Measurements from ENCODE around the gene CKMT1A.
"Not testable (repeated sequence)": the region's sequence is repeated elsewhere in the genome, so short reads cannot be mapped to it uniquely, and the experiment has no call there.

DNA sequence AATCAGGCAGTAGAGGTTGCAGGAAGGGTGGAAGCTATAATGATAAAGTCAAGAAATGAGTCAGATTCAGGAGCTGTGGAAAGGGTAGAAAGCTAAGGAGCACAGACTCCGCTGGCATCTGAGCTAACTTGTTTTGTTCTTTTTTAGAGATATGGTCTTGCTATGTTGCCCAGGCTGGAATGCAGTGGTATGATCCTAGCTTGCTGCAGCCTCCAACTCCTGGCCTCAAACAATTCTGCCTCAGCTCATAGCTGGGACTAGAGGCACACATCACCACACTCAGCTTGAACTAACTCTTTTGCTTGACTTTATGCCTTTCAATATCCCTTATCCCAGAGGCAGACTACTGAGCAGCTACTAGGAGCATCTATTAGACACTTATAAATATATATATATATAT is 32.6 kb downstream of the CKMT1A start:
- TF ChIP-seq, protein P1, sequence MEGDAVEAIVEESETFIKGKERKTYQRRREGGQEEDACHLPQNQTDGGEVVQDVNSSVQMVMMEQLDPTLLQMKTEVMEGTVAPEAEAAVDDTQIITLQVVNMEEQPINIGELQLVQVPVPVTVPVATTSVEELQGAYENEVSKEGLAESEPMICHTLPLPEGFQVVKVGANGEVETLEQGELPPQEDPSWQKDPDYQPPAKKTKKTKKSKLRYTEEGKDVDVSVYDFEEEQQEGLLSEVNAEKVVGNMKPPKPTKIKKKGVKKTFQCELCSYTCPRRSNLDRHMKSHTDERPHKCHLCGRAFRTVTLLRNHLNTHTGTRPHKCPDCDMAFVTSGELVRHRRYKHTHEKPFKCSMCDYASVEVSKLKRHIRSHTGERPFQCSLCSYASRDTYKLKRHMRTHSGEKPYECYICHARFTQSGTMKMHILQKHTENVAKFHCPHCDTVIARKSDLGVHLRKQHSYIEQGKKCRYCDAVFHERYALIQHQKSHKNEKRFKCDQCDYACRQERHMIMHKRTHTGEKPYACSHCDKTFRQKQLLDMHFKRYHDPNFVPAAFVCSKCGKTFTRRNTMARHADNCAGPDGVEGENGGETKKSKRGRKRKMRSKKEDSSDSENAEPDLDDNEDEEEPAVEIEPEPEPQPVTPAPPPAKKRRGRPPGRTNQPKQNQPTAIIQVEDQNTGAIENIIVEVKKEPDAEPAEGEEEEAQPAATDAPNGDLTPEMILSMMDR (IDR thresholded peaks at IDR 0.05; ENCODE audit: low read depth, low read length) = not testable (repeated sequence)
- TF ChIP-seq POLR2A (IDR thresholded peaks at IDR 0.05; ENCODE audit: extremely low read depth, insufficient read length); MYC (IDR thresholded peaks at IDR 0.05; ENCODE audit: low read depth, low read length): not testable (repeated sequence)
- TF ChIP-seq, protein P2, sequence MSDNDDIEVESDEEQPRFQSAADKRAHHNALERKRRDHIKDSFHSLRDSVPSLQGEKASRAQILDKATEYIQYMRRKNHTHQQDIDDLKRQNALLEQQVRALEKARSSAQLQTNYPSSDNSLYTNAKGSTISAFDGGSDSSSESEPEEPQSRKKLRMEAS (IDR thresholded peaks at IDR 0.05; ENCODE audit: low read depth, low read length) = not testable (repeated sequence)
